GM23338 (cell line): ENCODE data around the gene AP4M1. TPM values are rescaled to one million over a fixed set of nuclear protein-coding genes. Genes with fewer than 3 reads are reported as not detected.

Source experiments
- ATAC-seq: fragments of 200-7000 bp; cut with Tn5 transposase; 3 replicates; pipeline ENCODE4 v1.9.1; 2020
- DNase-seq: peaks from one replicate; pipeline ENCODE4 v3.0.0-alpha.2; 2015; ENCODE audit warnings: low spot score
- H2AFZ ChIP-seq: fragments of 200-600 bp; sonication (generic); 2 replicates; pipeline ENCODE4 v1.8.0; 2016; ENCODE audit warnings: antibody characterized with exemption, mild to moderate bottlenecking, moderate library complexity
- H3F3A ChIP-seq: fragments of 200-600 bp; sonication (generic); replicated peaks from 2 replicates; pipeline ENCODE4 v1.8.0; 2017; ENCODE audit warnings: antibody characterized with exemption, mixed run types, low read depth
- H3K27ac ChIP-seq: fragments of 200-600 bp; sonication (generic); 2 replicates; pipeline ENCODE4 v1.6.1; 2016; ENCODE audit warnings: low read depth
- H3K27me3 ChIP-seq: fragments of 200-600 bp; sonication (generic); 2 replicates; pipeline ENCODE4 v1.8.0; 2016; ENCODE audit warnings: mild to moderate bottlenecking, mixed run types, moderate library complexity; ENCODE audit not compliant: insufficient read depth
- H3K36me3 ChIP-seq: fragments of 200-600 bp; sonication (generic); 2 replicates; pipeline ENCODE4 v1.8.0; 2016; ENCODE audit warnings: mild to moderate bottlenecking; ENCODE audit not compliant: insufficient read depth
- H3K4me1 ChIP-seq: fragments of 200-600 bp; sonication (generic); 2 replicates; pipeline ENCODE4 v1.8.0; 2016; ENCODE audit warnings: mild to moderate bottlenecking, moderate library complexity; ENCODE audit not compliant: insufficient read depth
- H3K4me2 ChIP-seq: fragments of 200-600 bp; sonication (generic); 2 replicates; pipeline ENCODE4 v1.7.1; 2017; ENCODE audit warnings: mixed run types
- H3K4me3 ChIP-seq: fragments of 200-600 bp; sonication (generic); 2 replicates; pipeline ENCODE4 v1.6.1; 2016; ENCODE audit warnings: mixed run types
- H3K79me2 ChIP-seq: fragments of 200-600 bp; sonication (generic); replicated peaks from 2 replicates; pipeline ENCODE4 v1.8.0; 2017; ENCODE audit warnings: mild to moderate bottlenecking; ENCODE audit not compliant: insufficient read depth
- H3K9me2 ChIP-seq: fragments of 200-600 bp; sonication (generic); 2 replicates; pipeline ENCODE4 v1.8.0; 2017; ENCODE audit not compliant: insufficient read depth
- H4K20me1 ChIP-seq: fragments of 200-600 bp; sonication (generic); replicated peaks from 2 replicates; pipeline ENCODE4 v1.8.0; 2017; ENCODE audit warnings: mild to moderate bottlenecking; ENCODE audit not compliant: insufficient read depth
- H3K27ac Mint-ChIP-seq: 2 replicates; pipeline ENCODE4 v1.8.0; 2020; ENCODE audit warnings: inconsistent platforms, mild to moderate bottlenecking, moderate library complexity, mixed read lengths
- H3K27me3 Mint-ChIP-seq: 3 replicates; pipeline ENCODE4 v1.8.0; 2022; ENCODE audit warnings: low read depth, mild to moderate bottlenecking, moderate library complexity, mixed read lengths, inconsistent platforms; ENCODE audit not compliant: insufficient read depth, poor library complexity
- H3K36me3 Mint-ChIP-seq: 3 replicates; pipeline ENCODE4 v1.8.0; 2021; ENCODE audit warnings: low read depth, mild to moderate bottlenecking, inconsistent platforms, moderate library complexity, mixed read lengths
- H3K4me1 Mint-ChIP-seq: 3 replicates; pipeline ENCODE4 v1.8.0; 2020; ENCODE audit warnings: mild to moderate bottlenecking, inconsistent platforms, mixed read lengths
- H3K4me3 Mint-ChIP-seq: 3 replicates; pipeline ENCODE4 v1.8.0; 2021; ENCODE audit warnings: moderate library complexity, mild to moderate bottlenecking, inconsistent platforms, mixed read lengths
- H3K9me3 Mint-ChIP-seq: 3 replicates; pipeline ENCODE4 v1.8.0; 2020; ENCODE audit warnings: moderate library complexity, mild to moderate bottlenecking, inconsistent platforms, mixed read lengths
- CREB1 ChIP-seq: fragments of 250-450 bp; sonication (Bioruptor Pico); IDR thresholded peaks from 2 replicates; pipeline ENCODE4 v1.5.0; 2020; ENCODE audit warnings: low read depth, mild to moderate bottlenecking, moderate library complexity
- JUNB ChIP-seq: IDR thresholded peaks from one replicate; pipeline ENCODE4 v1.6.1; 2016; ENCODE audit warnings: antibody characterized with exemption; ENCODE audit not compliant: unreplicated experiment
- NANOG ChIP-seq: IDR thresholded peaks from 2 replicates; pipeline ENCODE4 v1.6.1; 2016; ENCODE audit warnings: antibody characterized with exemption, borderline replicate concordance
- STAT1 ChIP-seq: IDR thresholded peaks from one replicate; pipeline ENCODE4 v1.6.1; 2016; ENCODE audit warnings: antibody characterized with exemption; ENCODE audit not compliant: unreplicated experiment
- ZNF114 ChIP-seq: fragments of 250-450 bp; sonication (Bioruptor Pico); IDR thresholded peaks from 2 replicates; pipeline ENCODE4 v1.5.0; 2020; ENCODE audit warnings: mild to moderate bottlenecking, moderate library complexity
- ZNF331 ChIP-seq: fragments of 250-450 bp; sonication (Bioruptor Pico); IDR thresholded peaks from 2 replicates; pipeline ENCODE4 v1.5.0; 2020; ENCODE audit warnings: low read depth, mild to moderate bottlenecking, moderate library complexity
- polyA plus RNA-seq: library from polyadenylated mRNA; unstranded; fragments of >200 nt; fragmentation: Nextera tagmentation; extraction: Ambion mirVana; gene quantifications from 2 replicates; pipeline ENCODE4 v1.2.1, GENCODE V29; 2016
- total RNA-seq: library from RNA; depleted of rRNA; stranded (reverse); fragments of >200 nt; shearing (Covaris generic); gene quantifications from 2 replicates; pipeline ENCODE4 v1.2.3, GENCODE V29; 2014
- TF ChIP-seq, protein P1 (sequence below): fragments of 250-450 bp; sonication (Bioruptor Pico); IDR thresholded peaks from 2 replicates; pipeline ENCODE4 v1.5.0; 2020; ENCODE audit warnings: mild to moderate bottlenecking, moderate library complexity
- TF ChIP-seq, protein P2 (sequence below), 2 experiments: fragments of 200-600 bp in 1 of 2; sonication (generic) in 1 of 2; conservative IDR thresholded peaks; 2 replicates each; pipeline versions ENCODE4 v1.5.1 to v1.6.1; 2016 to 2017; ENCODE audit warnings: antibody characterized with exemption in 2 of 2, low read depth in 2 of 2, mild to moderate bottlenecking in 2 of 2, moderate library complexity in 1 of 2
- TF ChIP-seq, protein P3 (sequence below): IDR thresholded peaks from one replicate; pipeline ENCODE4 v1.6.1; 2018; ENCODE audit warnings: antibody characterized with exemption; ENCODE audit not compliant: unreplicated experiment

AP4M1 gene
- total and polyA plus RNA-seq, 2 experiments from 2014 or later: 9.5 to 13.3 TPM

DNA sequence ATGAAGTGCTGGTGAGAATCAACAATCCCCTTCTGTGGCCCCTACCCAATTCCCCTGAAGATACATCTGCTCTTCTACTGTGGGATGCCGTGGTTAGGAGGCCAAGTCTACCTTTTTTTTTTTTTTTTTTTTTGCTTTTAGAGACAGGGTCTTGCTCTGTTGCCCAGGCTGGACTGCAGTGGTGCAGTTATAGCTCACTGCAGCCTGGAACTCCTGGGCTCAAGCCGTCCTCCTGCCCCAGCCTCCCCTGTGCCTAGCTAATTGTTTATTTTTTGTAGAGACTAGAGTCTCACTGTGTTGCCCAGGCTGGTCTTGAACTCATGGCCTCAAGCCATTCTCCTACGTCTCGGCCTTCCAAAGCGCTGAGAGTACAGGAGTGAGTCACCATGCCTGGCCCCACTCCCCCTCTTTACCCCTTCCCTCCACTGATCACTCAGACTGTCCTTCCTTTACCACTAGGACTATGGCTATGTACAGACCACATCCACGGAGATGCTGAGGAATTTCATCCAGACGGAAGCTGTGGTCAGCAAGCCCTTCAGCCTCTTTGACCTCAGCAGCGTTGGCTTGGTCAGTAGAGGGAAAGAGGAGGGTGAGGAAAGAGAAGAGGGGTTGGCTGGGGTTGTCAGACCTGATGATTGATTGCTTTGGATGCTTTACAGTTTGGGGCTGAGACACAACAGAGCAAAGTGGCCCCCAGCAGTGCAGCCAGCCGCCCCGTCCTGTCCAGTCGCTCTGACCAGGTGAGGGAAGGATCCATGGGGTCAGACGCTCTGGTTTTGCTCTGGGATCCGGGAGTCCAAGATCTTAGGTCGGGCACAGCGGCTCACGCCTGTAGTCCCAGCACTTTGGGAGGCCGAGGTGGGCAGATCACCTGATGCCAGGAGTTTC, 1.8 kb downstream of the AP4M1 start (continued):
- TF ChIP-seq, protein P1, sequence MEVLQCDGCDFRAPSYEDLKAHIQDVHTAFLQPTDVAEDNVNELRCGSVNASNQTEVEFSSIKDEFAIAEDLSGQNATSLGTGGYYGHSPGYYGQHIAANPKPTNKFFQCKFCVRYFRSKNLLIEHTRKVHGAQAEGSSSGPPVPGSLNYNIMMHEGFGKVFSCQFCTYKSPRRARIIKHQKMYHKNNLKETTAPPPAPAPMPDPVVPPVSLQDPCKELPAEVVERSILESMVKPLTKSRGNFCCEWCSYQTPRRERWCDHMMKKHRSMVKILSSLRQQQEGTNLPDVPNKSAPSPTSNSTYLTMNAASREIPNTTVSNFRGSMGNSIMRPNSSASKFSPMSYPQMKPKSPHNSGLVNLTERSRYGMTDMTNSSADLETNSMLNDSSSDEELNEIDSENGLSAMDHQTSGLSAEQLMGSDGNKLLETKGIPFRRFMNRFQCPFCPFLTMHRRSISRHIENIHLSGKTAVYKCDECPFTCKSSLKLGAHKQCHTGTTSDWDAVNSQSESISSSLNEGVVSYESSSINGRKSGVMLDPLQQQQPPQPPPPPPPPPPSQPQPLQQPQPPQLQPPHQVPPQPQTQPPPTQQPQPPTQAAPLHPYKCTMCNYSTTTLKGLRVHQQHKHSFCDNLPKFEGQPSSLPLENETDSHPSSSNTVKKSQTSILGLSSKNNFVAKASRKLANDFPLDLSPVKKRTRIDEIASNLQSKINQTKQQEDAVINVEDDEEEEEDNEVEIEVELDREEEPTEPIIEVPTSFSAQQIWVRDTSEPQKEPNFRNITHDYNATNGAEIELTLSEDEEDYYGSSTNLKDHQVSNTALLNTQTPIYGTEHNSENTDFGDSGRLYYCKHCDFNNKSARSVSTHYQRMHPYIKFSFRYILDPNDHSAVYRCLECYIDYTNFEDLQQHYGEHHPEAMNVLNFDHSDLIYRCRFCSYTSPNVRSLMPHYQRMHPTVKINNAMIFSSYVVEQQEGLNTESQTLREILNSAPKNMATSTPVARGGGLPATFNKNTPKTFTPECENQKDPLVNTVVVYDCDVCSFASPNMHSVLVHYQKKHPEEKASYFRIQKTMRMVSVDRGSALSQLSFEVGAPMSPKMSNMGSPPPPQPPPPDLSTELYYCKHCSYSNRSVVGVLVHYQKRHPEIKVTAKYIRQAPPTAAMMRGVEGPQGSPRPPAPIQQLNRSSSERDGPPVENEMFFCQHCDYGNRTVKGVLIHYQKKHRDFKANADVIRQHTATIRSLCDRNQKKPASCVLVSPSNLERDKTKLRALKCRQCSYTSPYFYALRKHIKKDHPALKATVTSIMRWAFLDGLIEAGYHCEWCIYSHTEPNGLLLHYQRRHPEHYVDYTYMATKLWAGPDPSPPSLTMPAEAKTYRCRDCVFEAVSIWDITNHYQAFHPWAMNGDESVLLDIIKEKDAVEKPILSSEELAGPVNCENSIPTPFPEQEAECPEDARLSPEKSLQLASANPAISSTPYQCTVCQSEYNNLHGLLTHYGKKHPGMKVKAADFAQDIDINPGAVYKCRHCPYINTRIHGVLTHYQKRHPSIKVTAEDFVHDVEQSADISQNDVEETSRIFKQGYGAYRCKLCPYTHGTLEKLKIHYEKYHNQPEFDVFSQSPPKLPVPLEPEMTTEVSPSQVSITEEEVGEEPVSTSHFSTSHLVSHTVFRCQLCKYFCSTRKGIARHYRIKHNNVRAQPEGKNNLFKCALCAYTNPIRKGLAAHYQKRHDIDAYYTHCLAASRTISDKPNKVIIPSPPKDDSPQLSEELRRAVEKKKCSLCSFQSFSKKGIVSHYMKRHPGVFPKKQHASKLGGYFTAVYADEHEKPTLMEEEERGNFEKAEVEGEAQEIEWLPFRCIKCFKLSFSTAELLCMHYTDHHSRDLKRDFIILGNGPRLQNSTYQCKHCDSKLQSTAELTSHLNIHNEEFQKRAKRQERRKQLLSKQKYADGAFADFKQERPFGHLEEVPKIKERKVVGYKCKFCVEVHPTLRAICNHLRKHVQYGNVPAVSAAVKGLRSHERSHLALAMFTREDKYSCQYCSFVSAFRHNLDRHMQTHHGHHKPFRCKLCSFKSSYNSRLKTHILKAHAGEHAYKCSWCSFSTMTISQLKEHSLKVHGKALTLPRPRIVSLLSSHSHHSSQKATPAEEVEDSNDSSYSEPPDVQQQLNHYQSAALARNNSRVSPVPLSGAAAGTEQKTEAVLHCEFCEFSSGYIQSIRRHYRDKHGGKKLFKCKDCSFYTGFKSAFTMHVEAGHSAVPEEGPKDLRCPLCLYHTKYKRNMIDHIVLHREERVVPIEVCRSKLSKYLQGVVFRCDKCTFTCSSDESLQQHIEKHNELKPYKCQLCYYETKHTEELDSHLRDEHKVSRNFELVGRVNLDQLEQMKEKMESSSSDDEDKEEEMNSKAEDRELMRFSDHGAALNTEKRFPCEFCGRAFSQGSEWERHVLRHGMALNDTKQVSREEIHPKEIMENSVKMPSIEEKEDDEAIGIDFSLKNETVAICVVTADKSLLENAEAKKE (CRISPR knock-in tag): no peak
- no peak for TF ChIP-seq JUNB
- TF ChIP-seq STAT1: no peak
- TF ChIP-seq, protein P2, sequence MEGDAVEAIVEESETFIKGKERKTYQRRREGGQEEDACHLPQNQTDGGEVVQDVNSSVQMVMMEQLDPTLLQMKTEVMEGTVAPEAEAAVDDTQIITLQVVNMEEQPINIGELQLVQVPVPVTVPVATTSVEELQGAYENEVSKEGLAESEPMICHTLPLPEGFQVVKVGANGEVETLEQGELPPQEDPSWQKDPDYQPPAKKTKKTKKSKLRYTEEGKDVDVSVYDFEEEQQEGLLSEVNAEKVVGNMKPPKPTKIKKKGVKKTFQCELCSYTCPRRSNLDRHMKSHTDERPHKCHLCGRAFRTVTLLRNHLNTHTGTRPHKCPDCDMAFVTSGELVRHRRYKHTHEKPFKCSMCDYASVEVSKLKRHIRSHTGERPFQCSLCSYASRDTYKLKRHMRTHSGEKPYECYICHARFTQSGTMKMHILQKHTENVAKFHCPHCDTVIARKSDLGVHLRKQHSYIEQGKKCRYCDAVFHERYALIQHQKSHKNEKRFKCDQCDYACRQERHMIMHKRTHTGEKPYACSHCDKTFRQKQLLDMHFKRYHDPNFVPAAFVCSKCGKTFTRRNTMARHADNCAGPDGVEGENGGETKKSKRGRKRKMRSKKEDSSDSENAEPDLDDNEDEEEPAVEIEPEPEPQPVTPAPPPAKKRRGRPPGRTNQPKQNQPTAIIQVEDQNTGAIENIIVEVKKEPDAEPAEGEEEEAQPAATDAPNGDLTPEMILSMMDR (conservative IDR thresholded peaks at IDR 0.05; ENCODE audit: low read depth in 2 of 2): no peak
- no peak for TF ChIP-seq ZNF331 (CRISPR knock-in tag)
- TF ChIP-seq ZNF114 (CRISPR knock-in tag): no peak

DNA sequence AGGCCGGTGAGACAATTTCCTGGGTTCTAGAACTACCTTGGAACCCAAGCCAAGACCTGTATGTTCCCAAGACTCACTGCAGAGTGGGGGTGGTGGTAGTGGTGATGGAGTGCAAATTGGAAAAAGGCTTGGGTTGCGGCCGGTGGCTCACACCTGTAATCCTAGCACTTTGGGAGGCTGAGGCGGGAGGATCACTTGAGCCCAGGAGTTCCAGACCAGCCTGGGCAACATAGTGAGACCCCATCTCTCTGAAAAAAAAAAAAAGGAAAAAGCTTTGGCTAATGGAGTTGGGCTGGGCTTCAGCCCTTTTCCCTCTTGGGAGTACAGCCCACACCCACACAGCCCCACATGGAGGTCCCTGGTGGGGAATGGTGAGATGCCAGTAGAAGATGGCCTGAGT, 4.1 kb downstream of the AP4M1 start:
- no peak overlapping the region for H3K27ac ChIP-seq
- H3K4me3 ChIP-seq: no peak overlapping the region
- no peak for DNase-seq
- no peaks in the 10 kb centered on the region for H3K27me3 ChIP-seq
- peaks cover 8% of the 10 kb centered on the region; the same call in 1 of the 2 replicates for H3F3A ChIP-seq
- H3K27me3 Mint-ChIP-seq: peaks cover 38% of the 10 kb centered on the region
- H3K4me1 ChIP-seq: peaks cover 5% of the 10 kb centered on the region; the same call in 1 of the 2 replicates
- no peaks in the 10 kb centered on the region for H3K9me3 Mint-ChIP-seq
- ATAC-seq: no peak
- H3K4me3 Mint-ChIP-seq: no peak overlapping the region; the same call in 2 of the 3 replicates
- H3K9me2 ChIP-seq: no peaks in the 10 kb centered on the region
- peaks cover 12% of the 10 kb centered on the region; the same call in 1 of the 2 replicates for H3K36me3 ChIP-seq
- no peak overlapping the region for H3K4me2 ChIP-seq
- H4K20me1 ChIP-seq: no peaks in the 10 kb centered on the region
- H2AFZ ChIP-seq: no peak overlapping the region
- H3K4me1 Mint-ChIP-seq: peaks cover 8% of the 10 kb centered on the region
- peaks cover 70% of the 10 kb centered on the region for H3K36me3 Mint-ChIP-seq
- H3K27ac Mint-ChIP-seq: no peak overlapping the region
- peaks cover 14% of the 10 kb centered on the region for H3K79me2 ChIP-seq
- no peak for TF ChIP-seq ZNF114 (CRISPR knock-in tag)
- TF ChIP-seq, protein P3, sequence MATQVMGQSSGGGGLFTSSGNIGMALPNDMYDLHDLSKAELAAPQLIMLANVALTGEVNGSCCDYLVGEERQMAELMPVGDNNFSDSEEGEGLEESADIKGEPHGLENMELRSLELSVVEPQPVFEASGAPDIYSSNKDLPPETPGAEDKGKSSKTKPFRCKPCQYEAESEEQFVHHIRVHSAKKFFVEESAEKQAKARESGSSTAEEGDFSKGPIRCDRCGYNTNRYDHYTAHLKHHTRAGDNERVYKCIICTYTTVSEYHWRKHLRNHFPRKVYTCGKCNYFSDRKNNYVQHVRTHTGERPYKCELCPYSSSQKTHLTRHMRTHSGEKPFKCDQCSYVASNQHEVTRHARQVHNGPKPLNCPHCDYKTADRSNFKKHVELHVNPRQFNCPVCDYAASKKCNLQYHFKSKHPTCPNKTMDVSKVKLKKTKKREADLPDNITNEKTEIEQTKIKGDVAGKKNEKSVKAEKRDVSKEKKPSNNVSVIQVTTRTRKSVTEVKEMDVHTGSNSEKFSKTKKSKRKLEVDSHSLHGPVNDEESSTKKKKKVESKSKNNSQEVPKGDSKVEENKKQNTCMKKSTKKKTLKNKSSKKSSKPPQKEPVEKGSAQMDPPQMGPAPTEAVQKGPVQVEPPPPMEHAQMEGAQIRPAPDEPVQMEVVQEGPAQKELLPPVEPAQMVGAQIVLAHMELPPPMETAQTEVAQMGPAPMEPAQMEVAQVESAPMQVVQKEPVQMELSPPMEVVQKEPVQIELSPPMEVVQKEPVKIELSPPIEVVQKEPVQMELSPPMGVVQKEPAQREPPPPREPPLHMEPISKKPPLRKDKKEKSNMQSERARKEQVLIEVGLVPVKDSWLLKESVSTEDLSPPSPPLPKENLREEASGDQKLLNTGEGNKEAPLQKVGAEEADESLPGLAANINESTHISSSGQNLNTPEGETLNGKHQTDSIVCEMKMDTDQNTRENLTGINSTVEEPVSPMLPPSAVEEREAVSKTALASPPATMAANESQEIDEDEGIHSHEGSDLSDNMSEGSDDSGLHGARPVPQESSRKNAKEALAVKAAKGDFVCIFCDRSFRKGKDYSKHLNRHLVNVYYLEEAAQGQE: no peak
- TF ChIP-seq, protein P2 (conservative IDR thresholded peaks at IDR 0.05; ENCODE audit: low read depth in 2 of 2): no peak
- no peak for TF ChIP-seq NANOG
- TF ChIP-seq ZNF331 (CRISPR knock-in tag): no peak
- TF ChIP-seq CREB1 (CRISPR knock-in tag): no peak
